HG03520 (cell line): ENCODE results near the gene DAAM1.

Experiments
- ATAC-seq: cut with Tn5 transposase; IDR thresholded peaks from one replicate; pipeline ENCODE4 v1.9.1; 2021; ENCODE audit warnings: mild to moderate bottlenecking, moderate library complexity; ENCODE audit not compliant: unreplicated experiment

The DAAM1 gene

DNA sequence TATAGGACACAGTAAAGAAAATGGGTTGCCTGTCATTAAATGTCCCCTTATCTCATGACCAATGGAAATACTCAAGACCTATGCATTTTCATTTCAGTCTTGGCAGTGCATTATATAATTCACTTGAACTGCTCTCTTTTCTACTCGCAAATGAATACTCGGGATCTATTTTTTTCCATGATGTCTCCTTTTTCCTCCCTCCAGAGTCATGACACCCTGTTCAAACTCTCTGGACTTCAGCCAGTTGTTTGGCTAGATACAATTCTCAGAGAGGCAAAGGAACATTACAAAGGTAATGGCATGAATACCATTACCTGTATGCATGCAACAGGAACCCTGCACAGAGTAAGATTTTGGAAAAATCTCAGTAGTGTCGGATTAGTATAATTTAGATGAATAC, 145.8 kb downstream of the DAAM1 start:
- ATAC-seq: no peak

DNA sequence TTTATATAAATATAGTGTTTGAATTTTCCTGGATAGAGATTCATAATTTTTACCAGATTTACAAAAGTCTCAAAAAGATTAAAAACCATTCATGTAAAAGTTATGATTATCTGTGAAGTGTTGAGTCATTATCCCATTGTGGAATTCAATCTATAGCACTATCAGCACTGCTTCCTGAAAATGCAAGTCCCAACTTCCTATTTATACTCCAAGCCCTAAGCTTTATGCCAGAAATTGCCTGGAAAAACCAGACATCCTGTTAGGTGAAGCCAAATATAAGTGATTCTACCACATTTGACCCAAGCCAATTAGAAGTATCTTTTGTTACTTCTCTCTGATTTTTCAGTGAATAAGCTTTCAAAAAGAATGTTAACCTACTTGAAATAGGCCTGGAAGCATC, 147.6 kb downstream of the DAAM1 start:
- ATAC-seq: no peak

DNA sequence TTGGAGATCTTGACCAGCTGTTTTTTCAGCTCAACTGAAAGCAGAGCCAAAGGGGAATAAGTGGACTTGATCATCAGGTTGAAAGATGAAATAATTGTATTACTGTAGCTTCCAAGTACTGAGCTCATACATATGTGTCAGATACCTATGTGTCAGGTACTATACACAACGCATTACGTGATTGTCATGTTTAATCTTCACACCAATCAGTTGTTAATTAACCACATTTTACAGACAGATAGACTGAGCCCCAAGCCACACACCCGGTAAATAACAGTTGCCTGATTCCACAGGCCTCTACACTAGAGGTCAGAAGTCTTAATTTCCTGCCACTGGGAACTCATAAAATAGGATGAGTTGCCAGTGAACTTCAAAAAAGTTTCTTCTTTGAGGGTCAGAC, 148.2 kb downstream of the DAAM1 start:
- no peak for ATAC-seq

DNA sequence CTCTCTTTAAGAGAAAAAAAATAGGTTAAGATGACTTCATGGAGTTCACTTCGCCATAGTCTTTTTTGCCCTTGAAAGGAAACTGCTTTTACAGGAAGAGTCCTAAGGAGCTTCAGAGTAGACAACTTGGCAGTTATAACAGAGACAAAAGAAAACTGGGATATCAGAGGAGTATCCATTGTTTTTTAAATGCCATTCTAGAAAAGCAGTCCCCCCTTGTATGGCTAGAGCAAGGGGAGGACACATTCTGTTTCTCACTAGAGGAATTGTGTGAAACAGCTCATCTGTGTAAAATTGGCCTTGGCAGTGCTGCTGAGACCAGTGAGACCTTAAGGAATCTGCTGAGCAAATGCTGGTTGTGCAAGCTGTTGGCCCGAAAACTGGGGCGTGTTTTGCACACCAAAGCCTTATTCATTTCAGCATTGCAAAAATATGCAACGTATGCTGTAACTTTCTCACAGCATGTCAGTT, 148.7 kb downstream of the DAAM1 start:
- no peak for ATAC-seq

DNA sequence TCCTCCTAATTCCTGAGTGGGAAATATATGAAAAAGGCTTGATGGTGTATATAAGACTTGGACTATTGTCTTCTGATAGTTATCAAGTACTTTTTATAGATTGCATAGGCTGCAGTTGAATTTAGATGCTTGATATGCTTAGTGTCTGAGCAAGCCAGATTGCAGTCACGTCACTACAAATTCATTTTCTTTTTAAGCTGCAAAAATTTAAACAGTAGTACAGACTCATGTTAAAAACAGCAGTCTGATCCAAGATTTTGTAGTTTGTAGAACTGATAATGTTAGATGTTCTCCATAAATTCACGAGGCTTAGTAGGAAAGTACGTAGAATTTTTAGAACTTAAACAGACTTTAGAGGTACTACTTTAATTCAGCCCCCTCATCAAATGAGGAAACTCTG, 150.3 kb downstream of the DAAM1 start:
- no peak for ATAC-seq

DNA sequence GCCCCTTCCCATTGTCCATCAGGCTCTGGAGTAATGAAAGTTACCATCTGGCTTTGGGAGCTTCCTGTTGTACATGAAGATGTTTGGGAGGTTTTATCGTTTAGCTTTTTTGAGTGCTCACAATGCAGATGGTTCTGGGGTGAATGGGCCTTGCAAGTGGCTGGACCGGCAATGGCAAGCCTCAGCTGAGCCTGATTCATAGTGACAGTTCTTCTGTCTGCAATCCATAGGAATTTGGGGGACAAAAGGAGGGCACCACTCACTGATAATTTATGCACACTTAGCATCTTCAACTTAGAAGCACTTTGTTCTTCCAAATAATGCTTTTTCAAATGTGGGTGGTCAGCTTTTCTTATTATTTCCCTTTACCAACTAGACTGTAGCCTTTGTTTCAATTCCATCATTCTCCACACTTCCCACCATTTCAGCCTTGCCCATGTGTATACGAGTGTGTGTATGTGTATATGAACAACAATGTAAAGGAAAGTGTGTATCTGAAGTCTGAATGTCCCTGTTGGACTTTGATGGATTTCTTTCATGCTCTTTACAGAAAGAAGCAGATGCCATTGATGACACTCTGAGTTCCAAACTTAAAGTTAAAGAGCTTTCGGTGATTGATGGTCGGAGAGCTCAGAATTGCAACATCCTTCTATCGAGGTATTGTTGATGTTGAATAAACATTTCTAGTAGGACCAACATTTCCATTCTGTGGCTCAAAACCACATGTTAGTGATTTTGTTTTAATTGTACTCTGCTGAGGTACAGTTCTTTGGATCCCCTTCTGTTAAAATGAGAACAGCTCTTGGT, 151.3 kb downstream of the DAAM1 start:
- no peak for ATAC-seq

DNA sequence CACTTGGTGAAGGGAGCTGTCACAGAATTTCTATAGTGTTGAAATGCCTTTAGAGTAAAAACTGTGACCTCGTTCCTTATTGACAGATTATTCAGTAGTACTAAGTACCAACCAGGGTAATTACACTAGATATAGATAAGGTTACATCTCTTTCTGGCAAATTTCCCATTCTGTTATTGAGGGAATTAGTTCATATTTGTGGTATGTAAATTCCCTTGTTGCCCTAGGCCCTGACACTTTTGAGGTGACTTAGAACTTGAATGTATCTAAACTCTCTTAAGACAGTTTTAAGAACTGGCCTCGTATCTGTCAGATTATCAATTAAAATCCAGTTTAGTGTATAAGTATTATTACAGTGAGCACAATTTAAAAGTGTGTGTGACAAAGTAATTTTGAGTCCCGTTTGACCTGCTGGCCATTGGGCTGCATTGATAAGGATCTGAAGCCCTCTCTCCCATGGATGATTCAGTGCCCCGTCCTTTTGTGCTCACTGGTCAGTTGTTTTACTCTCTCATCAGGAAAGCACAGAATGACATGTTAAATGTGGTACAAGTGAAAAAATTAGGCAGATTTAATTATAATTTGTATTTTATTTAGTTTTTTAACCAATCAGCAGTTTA, 153.5 kb downstream of the DAAM1 start:
- ATAC-seq: no peak

DNA sequence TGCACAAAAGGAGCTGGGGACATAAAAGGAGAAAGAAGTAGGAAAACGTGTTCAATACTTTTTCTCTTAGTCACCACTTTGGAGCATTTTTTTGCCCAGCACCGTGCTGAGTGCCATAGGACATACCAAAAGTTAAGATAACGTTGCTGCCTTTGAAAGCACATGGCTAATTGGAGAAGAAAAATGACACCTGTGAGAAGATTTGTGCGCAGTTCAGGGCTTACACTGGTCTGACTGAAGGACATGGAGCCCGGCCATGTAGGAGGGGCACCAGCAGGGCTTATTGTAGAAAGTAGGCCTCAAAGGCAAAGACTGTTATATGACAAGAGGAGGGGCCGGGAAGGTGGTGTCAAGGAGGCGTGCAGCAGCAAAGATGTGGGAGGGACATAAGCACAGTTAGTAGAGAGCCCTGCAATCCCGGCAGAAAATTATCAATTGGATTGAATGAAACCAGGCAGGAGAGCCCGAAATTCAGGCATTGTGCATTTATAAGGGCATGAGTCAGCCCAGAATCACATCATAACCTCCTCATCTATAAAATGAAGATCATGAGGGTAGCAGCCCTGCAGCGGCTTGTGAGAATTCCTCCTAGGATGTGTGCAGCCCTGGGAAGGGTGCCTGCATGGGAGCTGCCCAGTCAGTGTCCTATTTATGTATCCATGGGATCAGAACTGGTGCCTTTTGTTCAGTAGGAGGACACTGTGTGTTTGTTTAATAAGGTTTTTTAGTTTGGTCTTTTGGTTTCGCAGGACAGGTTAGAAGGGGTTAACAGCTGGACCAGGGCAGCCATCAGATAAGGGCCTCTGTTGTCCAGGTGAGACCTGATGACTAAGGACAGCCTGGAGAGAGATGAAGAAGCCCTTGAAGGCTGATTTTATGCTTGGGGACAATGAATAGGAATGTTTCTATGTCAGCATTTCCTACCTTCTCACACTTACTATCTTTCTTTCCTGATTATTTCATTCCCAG, 154.3 kb downstream of the DAAM1 start:
- no peak for ATAC-seq

DNA sequence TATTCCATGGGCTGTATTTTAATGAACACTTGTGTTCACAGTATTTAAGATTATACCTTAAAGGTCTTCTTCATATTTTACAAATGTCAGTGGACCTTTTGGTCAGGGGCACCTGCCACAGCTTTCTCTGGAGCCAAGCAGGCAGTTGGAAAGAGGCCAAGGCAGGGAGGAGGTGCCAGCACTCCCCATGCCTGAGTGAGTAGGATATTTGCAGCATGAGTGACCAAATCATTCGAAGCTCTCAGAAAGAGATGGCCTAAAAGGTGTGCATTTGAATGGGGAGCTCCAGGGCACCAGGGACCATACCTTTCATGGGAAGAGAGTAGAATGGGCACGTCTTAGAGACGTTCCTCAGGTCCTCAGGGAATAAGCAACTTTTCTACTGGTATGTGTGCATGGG, 155.1 kb downstream of the DAAM1 start:
- ATAC-seq: no peak

DNA sequence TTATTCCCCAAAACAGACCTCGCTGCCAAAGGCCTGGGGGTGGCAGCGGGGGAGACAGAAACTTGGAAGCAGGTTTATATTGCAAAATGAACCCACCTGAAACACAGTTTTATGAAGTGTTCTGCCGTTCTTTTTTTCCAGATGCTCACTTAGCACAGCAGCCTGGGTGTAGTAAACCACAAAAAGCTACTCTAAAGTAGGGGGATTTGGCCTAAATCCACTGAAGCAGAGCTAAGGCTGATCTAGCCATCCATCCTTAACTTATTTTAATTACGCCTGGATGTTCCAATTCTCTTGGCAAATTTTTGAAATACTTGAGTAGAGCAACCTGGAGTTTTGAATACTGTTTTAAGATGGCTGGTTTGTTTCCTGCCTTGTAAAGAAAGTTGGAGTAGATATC, 155.5 kb downstream of the DAAM1 start:
- no peak for ATAC-seq

DNA sequence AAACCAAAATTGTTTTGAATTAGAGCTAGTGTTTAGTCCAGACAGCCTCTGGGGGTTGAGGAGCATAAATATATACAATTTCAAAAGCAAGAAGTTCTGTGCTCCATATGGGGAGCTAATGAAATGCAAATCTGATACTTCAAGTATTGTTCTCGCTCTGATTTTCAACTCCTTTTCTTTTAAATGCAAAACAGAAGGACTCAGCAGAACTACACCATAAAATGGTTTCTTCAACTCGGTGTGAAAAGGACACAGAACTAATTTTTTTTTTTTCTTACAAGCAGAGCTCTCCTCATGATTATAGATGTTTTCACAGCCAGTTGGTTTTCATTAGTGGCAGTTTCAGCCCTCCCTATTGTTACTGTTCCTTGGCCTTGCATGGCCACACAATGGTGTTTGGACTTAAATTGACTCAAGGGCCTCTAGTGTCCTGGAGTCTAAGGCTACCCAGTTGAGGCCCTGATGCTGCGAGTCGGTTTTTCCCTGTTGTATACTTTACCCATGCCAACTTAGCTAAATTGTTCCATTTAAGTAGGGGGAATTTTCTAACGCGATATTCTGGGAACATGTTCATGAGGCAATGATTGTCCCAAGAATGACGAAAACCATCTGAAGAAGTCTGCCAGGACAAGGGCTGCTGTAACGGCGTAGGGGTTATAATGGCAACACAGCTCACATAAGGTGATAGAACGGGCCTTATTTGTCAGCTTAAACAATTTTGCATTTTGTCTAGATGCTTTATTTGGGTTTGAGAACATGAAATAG, 156.4 kb downstream of the DAAM1 start:
- no peak for ATAC-seq

DNA sequence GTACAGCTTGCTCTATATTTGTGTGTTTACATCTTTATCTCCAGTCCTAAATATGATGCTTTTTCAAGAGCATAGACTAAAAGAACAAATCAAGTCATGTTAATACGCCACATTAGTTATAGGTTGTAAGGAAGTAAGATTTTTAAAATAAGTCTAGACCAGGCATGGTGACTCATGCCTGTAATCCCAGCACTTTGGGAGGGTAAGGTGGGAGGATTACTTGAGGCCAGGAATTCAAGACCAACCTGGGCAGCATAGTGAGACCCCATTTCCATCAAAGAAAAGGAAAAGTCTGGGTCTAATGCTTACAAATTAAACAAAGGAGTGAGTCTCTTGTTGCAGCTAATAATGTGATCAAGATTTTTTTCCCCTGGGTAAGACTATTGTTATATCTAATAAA, 157.9 kb downstream of the DAAM1 start:
- no peak for ATAC-seq

DNA sequence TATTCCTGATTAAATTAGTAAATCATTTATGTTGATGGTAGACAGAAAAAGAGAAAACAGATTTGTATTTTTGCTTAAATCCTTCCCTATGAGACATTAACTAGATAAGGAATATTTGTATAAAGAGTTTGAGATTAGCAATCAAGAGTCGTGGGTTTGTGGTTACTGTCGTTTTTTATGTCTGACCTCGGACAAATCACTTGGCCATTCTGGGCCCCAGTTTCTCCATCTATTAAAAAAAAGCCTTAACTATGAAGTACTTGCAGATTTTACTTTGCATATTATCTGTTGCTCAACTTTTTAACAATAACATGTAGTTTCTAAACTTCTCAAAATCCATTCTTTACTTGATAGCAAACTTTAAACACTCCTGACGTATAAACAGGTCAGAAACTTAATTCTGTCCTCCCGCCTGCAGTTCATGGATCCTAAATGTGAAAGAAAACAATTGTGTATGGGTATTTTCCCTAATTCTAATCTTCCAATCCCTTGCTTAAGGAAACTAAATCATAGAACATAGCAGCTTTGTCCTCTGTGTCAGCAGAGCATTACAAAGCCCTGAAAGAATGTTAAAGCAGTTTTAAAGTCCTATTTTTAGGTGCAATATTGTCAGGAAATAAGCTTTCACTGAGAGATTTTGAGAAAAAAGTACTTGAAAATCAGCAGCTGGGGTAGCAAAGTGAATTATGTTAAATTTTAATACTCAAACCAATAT, 158.5 kb downstream of the DAAM1 start:
- no peak for ATAC-seq

DNA sequence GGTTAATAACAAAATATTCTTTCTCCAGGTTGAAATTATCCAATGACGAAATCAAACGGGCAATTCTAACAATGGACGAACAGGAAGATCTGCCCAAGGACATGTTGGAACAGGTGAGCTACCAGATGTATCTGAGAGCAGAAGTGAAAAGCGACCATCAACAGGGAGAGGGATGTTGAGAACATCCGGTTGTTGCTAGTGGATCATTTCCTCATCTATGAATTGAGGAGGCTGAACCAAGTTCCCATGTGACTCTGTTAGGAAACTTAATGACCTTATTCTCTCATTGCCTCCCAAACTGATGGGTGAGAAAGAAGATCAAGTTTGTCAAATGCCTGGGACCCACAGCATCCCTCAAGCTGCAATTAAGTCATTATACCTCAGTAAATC, 159.0 kb downstream of the DAAM1 start:
- ATAC-seq: no peak

DNA sequence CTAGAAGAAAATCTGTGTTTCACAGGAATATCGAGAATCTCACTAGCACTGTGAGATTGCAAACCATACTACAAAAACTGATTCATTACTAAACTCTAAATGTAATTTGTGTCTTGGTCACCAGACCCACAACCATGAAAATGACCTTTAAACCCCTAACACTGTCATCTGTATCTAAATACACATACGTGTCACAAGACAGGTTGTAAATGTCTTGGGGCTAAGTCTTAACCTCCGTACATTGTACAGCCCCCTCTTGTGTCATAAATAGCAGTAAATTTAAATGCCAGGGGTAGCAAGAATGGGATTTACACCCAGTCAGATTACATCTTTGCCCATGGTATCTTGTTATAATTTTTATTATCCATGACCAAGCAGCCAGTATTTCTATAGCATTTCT, 159.4 kb downstream of the DAAM1 start:
- no peak for ATAC-seq

DNA sequence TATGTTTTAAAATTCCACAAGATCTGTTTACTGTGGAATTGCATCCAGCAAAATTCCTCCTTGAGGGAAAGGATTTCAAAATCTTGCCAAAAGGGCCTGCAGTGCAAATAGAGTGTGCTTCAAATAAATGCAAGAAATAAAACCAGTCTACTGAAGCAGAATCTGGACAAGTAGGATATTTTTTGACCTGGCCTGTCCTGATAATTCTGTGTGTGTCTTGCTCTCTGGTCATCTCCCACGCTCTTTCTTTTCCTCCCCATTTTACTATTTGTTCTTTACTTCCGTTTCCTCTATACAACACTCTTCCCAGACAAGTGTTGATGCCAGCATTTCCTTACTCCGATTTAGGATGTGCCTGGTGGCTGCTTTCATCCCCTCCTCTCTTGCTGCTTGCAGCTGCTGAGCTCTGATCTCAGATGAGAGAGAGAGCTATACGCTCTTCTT, 160.8 kb downstream of the DAAM1 start:
- ATAC-seq: no peak

DNA sequence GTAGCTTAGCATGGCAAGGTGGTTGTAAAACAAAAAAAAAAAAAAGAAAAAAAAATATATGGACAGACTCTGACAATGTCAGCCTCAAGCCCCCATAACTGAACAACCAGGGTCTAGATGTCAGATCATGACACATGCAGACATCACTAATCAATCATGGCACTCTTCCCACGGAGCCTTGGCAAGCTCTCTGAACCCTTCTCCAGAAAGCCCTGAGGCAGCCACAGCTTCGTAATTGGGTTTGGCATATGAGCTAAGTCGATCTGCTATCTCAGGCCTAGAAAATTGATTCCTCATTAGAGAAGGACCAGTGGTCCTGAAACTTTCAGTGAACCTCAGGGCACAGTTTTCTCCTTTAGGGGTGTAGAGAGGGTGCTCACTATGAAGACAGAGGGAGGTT, 164.5 kb downstream of the DAAM1 start:
- no peak for ATAC-seq

DNA sequence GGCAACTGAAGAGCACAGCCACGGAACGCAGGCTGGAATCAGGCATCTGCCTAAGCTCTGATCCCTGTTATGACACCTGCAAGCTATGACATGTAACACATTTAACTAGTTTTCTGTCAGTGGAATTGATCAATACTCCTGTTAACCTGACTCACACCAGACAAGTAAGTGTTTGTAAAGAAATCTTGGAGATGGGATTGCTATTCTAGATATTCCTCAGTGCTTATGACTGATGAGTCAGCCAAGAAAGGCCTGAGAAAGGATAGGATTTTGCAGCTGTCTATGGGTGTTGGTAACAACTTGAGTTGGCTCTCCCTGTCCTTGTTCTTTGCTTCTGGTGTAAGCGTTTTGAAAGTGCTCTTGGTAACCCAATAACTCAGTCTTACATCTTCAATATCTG, 166.2 kb downstream of the DAAM1 start:
- no peak for ATAC-seq

DNA sequence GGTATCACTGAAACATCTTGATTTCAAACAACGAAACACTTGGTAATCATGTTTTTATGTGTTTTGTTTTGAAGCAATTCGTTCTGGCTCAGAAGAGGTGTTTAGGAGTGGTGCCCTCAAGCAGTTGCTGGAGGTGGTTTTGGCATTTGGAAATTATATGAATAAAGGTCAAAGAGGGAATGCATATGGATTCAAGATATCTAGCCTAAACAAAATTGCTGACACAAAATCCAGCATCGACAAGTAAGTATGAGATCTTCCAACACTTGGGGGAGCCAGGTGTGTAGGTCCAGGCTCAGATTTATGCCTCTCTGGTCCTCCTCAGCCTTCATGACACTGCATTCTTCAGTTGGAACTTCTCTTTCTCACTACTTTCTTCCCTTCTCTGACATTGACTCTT, 166.6 kb downstream of the DAAM1 start:
- no peak for ATAC-seq

DNA sequence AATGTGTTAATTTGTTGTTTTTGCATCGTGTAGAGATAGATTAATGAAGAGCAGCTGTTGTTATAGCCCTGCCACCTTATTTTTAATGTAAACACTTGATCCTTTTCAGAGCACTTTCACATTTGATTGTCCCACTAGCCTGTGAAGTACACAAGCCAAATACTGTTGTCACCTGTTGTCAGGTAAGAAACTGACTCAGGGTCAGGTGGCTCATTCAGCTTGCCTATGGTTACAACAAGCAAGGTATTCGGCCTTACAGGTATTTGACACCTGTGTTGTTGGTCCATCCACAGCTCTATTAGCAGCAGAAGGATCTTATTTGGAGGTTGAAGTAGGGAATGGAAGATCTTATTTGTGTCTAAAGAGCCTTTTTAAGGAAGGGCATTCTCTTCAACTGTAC, 167.8 kb downstream of the DAAM1 start:
- peak; percentile 46 for ATAC-seq
